ENCODE measurements around the gene DOCK9.

GRCh38 chr13:98869408-98870090, 108.3 kb downstream of the DOCK9 start:
- TF ChIP-seq, protein P1, sequence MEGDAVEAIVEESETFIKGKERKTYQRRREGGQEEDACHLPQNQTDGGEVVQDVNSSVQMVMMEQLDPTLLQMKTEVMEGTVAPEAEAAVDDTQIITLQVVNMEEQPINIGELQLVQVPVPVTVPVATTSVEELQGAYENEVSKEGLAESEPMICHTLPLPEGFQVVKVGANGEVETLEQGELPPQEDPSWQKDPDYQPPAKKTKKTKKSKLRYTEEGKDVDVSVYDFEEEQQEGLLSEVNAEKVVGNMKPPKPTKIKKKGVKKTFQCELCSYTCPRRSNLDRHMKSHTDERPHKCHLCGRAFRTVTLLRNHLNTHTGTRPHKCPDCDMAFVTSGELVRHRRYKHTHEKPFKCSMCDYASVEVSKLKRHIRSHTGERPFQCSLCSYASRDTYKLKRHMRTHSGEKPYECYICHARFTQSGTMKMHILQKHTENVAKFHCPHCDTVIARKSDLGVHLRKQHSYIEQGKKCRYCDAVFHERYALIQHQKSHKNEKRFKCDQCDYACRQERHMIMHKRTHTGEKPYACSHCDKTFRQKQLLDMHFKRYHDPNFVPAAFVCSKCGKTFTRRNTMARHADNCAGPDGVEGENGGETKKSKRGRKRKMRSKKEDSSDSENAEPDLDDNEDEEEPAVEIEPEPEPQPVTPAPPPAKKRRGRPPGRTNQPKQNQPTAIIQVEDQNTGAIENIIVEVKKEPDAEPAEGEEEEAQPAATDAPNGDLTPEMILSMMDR (conservative IDR thresholded peaks at IDR 0.05; ENCODE audit: low read depth in 2 of 2), result peak; percentile 36 to 65; a peak in 3 of 4 replicates
- no peak for TF ChIP-seq POLR2AphosphoS5 (IDR thresholded peaks at IDR 0.05; ENCODE audit: low read depth)
- TF ChIP-seq EZH2 (IDR thresholded peaks at IDR 0.05; ENCODE audit: low read depth, unreplicated experiment), result no peak
- TF ChIP-seq, protein P2, sequence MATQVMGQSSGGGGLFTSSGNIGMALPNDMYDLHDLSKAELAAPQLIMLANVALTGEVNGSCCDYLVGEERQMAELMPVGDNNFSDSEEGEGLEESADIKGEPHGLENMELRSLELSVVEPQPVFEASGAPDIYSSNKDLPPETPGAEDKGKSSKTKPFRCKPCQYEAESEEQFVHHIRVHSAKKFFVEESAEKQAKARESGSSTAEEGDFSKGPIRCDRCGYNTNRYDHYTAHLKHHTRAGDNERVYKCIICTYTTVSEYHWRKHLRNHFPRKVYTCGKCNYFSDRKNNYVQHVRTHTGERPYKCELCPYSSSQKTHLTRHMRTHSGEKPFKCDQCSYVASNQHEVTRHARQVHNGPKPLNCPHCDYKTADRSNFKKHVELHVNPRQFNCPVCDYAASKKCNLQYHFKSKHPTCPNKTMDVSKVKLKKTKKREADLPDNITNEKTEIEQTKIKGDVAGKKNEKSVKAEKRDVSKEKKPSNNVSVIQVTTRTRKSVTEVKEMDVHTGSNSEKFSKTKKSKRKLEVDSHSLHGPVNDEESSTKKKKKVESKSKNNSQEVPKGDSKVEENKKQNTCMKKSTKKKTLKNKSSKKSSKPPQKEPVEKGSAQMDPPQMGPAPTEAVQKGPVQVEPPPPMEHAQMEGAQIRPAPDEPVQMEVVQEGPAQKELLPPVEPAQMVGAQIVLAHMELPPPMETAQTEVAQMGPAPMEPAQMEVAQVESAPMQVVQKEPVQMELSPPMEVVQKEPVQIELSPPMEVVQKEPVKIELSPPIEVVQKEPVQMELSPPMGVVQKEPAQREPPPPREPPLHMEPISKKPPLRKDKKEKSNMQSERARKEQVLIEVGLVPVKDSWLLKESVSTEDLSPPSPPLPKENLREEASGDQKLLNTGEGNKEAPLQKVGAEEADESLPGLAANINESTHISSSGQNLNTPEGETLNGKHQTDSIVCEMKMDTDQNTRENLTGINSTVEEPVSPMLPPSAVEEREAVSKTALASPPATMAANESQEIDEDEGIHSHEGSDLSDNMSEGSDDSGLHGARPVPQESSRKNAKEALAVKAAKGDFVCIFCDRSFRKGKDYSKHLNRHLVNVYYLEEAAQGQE (IDR thresholded peaks at IDR 0.05; ENCODE audit: unreplicated experiment), result no peak
- TF ChIP-seq JUNB (IDR thresholded peaks at IDR 0.05; ENCODE audit: unreplicated experiment), result no peak
- TF ChIP-seq CREB1 (CRISPR knock-in tag; IDR thresholded peaks at IDR 0.05; ENCODE audit: low read depth), result no peak
- TF ChIP-seq EZH2phosphoT487 (IDR thresholded peaks at IDR 0.05; ENCODE audit: unreplicated experiment), result no peak
- TF ChIP-seq ZNF331 (CRISPR knock-in tag; IDR thresholded peaks at IDR 0.05; ENCODE audit: low read depth), result 0 out of 2 replicates have a peak, but pooled peaks have one; percentile 10
- TF ChIP-seq ZNF462 (CRISPR knock-in tag; IDR thresholded peaks at IDR 0.05), result no peak
- TF ChIP-seq STAT1 (IDR thresholded peaks at IDR 0.05; ENCODE audit: unreplicated experiment), result no peak
- TF ChIP-seq ZNF114 (CRISPR knock-in tag; IDR thresholded peaks at IDR 0.05), result no peak
- TF ChIP-seq NANOG (IDR thresholded peaks at IDR 0.05; ENCODE audit: borderline replicate concordance), result no peak
